Measurements from ENCODE around the gene HNF4A. TPM values are rescaled to one million over a fixed set of nuclear protein-coding genes. Genes with fewer than 3 reads are reported as not detected.
"Not testable (repeated sequence)": the region's sequence is repeated elsewhere in the genome, so short reads cannot be mapped to it uniquely, and the experiment has no call there.

HNF4A gene
- total RNA-seq, 2 donors from 2014 or later = 28.3 to 28.5 TPM

- DNase-seq (no peak), ATAC-seq (no peak)
- H3K27me3 ChIP-seq = no peaks in the 10 kb centered on the region
- TF ChIP-seq CTCF (IDR thresholded peaks at IDR 0.05) = no peak
- no peak for TF ChIP-seq POLR2A (IDR thresholded peaks at IDR 0.05)
- H3K4me1 ChIP-seq = peaks cover 8% of the 10 kb centered on the region
- H3K36me3 ChIP-seq (replicated peaks in 1 of 2; ENCODE audit: insufficient read depth in 1 of 2, low read depth in 2 of 2) = no peaks in the 10 kb centered on the region
- no peak overlapping the region for H3K4me3 ChIP-seq
- H3K9me3 ChIP-seq = no peaks in the 10 kb centered on the region
- intact Hi-C loops (cut with DNase I) = no loop called here
- no peak overlapping the region for H3K27ac ChIP-seq
Measured at GRCh38 chr20:44314870-44315269, 40.6 kb upstream of the HNF4A start.

- Histone ChIP-seq H3K4me1 (no peaks in the 10 kb centered on the region), H3K9me3 (no peaks in the 10 kb centered on the region), H3K27me3 (no peaks in the 10 kb centered on the region), H3K27ac (no peak overlapping the region), H3K36me3 (replicated peaks in 1 of 2; ENCODE audit: insufficient read depth in 1 of 2, low read depth in 2 of 2) (no peaks in the 10 kb centered on the region), H3K4me3 (no peak overlapping the region)
- intact Hi-C loops (cut with DNase I) = no loop called here
- ATAC-seq (no peak), DNase-seq (no peak)
- no peak for TF ChIP-seq CTCF (IDR thresholded peaks at IDR 0.05)
- TF ChIP-seq POLR2A (IDR thresholded peaks at IDR 0.05) = no peak
- 96 to 98% methylated on average over 2 of the region's 2 CpGs for WGBS, 2 donors
Measured at GRCh38 chr20:44319839-44320422, 35.6 kb upstream of the HNF4A start.

- DNase-seq = no peak
- no peak for TF ChIP-seq CTCF (IDR thresholded peaks at IDR 0.05)
- TF ChIP-seq POLR2A (IDR thresholded peaks at IDR 0.05) = no peak
- no peak for ATAC-seq
- Histone ChIP-seq H3K27ac (no peak overlapping the region), H3K9me3 (no peaks in the 10 kb centered on the region), H3K4me1 (peaks cover 8% of the 10 kb centered on the region), H3K4me3 (no peak overlapping the region), H3K36me3 (replicated peaks in 1 of 2; ENCODE audit: insufficient read depth in 1 of 2, low read depth in 2 of 2) (no peaks in the 10 kb centered on the region), H3K27me3 (no peaks in the 10 kb centered on the region)
- intact Hi-C loops (cut with DNase I) = no loop called here
- 11 to 33% methylated on average over 1 of the region's 1 CpG for WGBS, 2 donors
Measured at GRCh38 chr20:44324343-44324742, 31.2 kb upstream of the HNF4A start.

GRCh38 chr20:44326391-44327159 lies 28.9 kb upstream of the HNF4A start:
- no peak for TF ChIP-seq POLR2A (IDR thresholded peaks at IDR 0.05)
- TF ChIP-seq CTCF (IDR thresholded peaks at IDR 0.05) = no peak
- intact Hi-C loops (cut with DNase I) = no loop called here
- Histone ChIP-seq H3K36me3 (replicated peaks in 1 of 2; ENCODE audit: insufficient read depth in 1 of 2, low read depth in 2 of 2) (no peaks in the 10 kb centered on the region), H3K4me3 (no peak overlapping the region), H3K27me3 (no peaks in the 10 kb centered on the region), H3K27ac (peak overlapping the region in 1 of 4 donors; percentile 24), H3K4me1 (peaks cover 8% of the 10 kb centered on the region), H3K9me3 (no peaks in the 10 kb centered on the region)
- 13 to 82% methylated on average over 6 to 50 of the region's 50 CpGs for WGBS, 2 donors
- DNase-seq (peak; percentile 28 to 50 (median 30)), ATAC-seq (peak; percentile 47)

GRCh38 chr20:44327748-44328147 lies 27.8 kb upstream of the HNF4A start:
- H3K27me3 ChIP-seq; H3K27ac ChIP-seq; H3K36me3 ChIP-seq (replicated peaks in 1 of 2; ENCODE audit: insufficient read depth in 1 of 2, low read depth in 2 of 2); H3K4me1 ChIP-seq; H3K9me3 ChIP-seq; H3K4me3 ChIP-seq; ATAC-seq; intact Hi-C loops (cut with DNase I); DNase-seq: not testable (repeated sequence)
- WGBS, 2 donors = 93 to 95% methylated on average over 7 of the region's 7 CpGs

Measured in body of pancreas (tissue), 4 donors.